Activated T-cell treated with anti-CD3 and anti-CD28 coated beads for 4 hours (primary cell): ENCODE data around the gene DAGLA.

ENCODE experiments used
- DNase-seq: peaks from one replicate; pipeline ENCODE4 v3.0.0-alpha.2; 2020

DAGLA gene

DNA sequence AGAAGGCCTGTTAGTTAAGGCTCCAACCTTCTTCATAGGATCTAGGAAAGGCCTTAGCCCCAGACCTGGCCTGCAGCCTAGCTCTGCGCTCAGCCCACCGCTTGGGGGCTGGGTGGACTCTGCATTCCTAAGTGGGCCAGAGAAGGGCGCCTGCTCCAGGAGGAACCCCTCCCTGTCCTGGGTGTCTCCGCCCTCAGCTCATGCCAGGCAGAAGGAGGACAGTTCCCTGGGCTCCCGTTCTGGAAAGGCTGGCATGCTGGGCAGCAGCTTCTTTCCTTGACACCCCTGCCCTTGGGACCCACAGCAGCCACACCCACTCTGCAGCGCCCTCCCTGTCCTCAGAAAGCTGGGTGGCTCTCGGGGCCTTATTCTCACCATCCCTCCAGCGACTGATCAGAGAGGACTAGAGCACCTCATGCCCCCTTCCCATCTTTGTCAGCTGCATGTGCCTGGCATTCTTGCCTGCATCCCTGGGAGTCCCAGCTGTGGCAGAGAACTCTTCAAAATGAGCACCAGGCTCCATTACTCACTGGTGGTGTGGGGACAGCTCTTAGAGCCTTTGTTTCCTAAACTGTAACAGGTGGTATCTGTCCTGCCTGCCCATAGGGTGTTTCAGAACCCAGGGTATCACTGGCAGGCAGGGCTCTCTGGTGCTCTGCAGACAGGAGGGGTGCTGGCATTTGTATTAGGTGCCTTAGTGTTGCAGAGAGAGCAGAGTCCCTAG is 51.9 kb downstream of the DAGLA start:
- DNase-seq: no peak

DNA sequence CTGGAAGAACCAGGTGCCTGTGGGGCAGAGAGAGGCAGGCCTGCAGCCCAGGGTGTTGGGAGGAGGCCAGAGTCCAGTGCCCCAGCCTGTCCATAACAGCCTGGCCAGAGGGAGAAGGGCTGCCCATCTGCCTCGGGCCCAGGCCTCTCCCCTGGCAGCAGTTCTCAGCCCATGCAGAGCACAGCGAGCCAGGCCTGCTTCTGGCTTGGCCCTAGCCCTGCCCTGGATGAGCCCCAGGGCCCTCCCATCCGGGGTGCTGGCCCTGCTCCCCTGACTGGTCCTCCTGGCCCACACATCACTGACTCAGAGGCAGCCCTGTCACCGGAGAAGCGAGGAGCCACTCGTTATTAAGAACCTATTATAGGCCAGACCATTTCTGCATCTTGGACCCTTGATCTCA is 52.5 kb downstream of the DAGLA start:
- no peak for DNase-seq

DNA sequence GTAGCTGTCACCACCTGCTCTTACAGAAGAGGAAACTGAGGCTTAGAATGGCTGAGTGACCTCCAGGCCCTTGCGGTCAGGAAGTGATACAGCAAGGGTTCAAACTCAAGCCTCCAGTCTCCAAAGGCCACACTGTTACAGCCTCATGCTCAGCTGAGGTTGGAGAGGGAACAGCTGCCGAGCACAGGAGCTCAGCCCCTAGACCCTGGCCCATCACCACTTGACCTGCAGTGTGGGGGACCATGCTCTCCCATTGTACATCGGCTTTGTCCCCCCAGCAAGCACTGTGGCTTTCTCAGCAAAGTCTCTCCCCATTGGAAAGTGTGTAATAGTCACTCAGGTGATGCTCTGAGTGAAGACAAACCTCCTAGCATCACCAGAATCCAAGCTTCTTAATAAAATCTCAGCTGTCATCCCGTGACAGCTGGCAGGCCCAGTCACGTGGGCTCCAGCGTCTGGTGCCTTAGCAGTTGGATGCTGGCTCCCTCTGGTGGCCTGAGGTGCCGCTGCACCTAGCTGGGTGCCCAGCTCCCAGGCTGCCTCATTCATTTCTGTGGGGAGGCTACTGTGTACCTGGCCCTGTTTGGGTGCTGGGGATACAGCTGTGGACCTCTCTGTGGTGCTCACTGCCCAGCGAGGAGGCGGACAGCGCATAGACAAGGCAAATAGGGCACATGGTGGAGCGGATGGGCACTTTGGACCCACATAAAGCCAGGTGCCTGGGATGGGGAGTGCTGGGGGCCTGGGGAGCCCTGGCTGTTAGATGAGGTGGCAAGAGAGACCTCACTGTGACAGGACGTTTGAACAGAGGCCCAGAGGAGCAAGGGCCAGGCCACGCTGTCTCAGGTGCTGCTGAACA is 53.2 kb downstream of the DAGLA start:
- DNase-seq: peak; percentile 79

DNA sequence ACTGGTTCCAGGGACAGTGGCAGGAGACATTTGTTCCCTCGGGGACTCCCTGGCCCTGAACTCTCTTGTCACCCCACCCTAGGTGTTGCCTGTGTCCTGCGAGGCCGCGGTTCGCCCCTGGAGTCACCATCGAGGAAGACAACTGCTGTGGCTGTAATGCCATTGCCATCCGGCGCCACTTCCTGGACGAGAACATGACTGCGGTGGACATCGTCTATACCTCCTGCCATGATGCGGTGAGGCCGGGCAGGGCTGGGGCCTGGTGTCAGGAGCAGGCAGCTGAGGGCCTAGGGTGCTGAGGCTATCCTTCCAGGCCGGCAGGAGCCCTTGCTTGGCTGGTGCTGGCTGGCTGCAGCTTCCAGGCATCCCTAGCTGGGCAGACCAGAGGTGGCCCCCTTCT is 54.6 kb downstream of the DAGLA start:
- no peak for DNase-seq

DNA sequence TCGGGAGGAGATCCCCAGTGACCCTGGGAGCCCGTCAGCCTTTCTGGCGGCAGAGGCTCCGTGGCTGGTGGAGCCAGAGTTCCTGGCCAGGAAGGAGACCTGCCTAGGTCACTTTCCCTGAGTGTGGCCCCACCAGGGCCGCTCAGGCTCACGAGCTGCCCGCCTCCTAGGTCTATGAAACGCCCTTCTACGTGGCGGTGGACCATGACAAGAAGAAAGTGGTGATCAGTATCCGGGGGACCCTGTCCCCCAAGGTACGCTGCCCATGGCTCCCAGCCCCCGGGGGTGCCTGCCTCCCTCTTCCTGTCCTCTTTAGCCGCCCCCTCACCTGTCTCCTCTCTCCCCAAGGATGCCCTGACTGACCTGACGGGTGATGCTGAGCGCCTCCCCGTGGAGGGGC is 55.2 kb downstream of the DAGLA start:
- DNase-seq: no peak

DNA sequence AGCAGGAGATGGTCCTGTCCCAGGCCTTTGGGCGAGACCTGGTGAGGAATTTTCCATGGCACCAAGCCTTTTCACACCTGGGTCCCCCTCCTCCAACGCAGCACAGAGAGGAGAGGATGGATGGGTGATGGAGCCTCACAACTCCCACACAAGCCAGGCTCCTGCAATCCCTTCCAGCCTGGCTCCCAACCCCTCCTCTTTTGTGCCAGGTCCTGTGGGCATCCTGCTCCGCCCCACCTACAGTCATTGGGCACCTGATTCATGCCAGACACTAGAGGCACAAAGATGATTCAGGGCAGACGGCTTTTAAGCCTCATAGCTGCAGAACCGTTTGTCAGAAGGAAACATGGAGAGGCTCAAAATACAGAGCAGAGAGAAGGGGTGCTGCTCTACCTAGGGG is 56.1 kb downstream of the DAGLA start:
- DNase-seq: no peak

DNA sequence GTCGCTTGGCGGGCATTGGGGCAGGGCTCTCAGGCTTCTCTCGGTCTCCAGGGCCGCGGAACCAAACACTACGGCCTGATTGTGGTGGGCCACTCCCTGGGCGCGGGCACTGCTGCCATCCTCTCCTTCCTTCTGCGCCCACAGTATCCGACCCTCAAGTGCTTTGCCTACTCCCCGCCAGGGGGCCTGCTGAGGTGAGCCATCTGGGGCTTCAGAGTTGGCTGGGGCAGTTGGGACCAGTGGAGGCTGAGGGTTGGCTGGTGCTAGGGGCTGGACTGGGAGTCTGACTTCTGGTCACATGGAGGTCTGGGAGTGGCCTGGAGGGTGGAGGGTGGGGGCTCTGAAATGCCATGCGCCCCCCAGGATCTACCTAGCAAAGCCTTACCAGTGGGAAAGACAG is 56.9 kb downstream of the DAGLA start:
- DNase-seq: no peak

DNA sequence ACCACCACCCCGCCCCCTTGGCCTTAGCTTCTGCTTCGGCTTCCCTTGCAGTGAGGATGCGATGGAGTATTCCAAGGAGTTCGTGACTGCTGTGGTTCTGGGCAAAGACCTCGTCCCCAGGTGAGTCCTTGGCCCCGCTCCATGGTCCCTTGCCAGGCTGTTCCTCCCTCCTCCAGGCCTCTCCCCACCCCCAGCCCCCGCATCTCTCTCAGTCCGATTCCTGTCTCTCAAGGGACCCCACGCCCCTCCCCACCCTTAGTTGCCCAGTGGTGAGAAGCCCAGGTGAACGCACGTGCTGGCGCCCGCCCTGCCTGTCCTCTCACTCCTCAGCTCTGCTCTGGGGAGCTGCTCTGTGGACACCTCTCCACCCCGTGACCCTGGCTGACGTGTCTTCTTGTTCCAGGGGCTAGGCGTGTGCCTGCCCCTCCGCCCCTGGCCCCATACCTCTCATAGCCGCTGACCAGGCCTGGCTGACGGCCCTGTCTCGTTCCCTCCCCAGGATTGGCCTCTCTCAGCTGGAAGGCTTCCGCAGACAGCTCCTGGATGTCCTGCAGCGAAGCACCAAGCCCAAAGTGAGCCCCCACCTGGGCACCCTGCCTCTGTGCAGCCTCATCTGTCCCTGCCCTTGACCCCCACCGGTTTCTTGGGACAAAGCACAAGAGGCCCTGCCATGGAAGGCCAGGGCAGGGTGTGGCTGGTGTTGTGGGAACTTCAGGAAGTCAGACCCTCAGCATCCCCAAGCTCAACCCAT is 57.6 kb downstream of the DAGLA start:
- DNase-seq: no peak

DNA sequence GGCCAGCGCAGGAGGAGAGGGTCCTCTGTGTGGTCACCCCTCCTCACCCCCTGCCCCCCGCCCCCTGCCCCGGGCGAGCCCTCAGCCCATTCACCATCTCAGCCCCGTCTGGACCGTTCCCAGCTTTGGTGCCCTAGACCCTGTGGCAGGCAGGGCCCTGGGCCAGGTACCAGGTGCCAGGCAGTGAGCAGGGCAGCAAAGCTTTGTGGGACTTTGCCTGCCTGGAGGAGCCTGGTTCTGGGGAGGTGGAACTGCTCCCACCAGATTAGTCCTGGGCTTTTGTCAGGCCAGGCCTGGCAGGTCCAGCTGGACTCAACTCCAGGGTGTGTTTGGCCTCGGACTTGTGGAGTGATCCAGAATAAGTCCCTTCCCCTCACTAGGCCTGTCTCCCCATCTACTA is 58.6 kb downstream of the DAGLA start:
- no peak for DNase-seq

DNA sequence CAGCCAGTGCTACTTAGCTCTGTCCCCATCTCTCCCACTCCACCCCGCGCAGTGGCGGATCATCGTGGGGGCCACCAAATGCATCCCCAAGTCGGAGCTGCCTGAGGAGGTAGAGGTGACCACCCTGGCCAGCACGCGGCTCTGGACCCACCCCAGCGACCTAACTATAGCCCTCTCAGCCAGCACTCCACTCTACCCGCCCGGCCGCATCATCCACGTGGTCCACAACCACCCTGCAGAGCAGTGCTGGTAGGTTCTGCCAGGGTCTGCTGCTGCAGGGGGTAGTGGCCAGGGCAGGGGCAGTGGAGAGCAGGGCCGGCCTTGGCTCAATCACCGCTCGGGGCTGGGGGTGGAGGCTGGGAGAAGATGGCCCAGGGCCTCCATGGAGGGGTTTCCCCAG is 59.2 kb downstream of the DAGLA start:
- DNase-seq: no peak

DNA sequence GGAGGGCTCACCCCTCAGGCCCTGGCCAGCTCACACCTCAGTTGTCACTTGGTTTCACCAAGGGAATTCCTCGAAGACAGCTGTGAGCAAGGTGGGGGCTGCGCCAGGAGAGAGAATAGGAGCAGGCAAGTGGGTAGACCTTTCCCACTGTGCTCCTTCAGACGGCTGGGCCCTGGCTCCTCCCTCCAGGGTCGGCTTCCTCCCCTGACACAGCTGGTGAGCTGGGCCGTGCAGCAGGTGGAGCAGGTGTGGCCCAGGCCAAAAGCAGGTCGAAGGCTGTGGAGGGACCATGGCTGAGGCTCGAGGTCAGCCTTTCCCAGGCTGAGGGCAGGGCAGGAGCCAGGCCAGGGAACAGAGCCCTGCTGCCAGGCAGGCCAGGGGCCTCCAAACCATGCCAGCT is 59.8 kb downstream of the DAGLA start:
- DNase-seq: no peak

DNA sequence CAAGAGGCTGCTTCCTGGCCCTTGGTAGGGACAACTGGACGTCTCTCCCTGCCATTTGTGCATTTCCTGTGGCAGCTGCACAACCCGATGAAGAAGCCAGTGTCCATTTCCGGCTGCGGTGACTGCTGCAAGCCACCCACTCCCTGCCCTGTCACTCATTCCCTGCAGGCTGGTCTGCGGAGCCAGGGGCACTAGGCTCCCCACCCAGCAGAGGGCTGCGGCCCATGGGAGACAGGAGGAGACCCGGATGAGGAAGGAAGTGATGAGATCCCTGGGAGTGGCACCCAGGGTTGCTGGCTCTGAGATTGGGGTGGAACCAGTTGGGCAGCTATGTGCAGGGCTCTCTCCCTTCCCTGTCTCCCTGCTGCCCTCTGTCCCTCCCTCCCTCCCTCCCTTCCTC is 62.2 kb downstream of the DAGLA start:
- no peak for DNase-seq

DNA sequence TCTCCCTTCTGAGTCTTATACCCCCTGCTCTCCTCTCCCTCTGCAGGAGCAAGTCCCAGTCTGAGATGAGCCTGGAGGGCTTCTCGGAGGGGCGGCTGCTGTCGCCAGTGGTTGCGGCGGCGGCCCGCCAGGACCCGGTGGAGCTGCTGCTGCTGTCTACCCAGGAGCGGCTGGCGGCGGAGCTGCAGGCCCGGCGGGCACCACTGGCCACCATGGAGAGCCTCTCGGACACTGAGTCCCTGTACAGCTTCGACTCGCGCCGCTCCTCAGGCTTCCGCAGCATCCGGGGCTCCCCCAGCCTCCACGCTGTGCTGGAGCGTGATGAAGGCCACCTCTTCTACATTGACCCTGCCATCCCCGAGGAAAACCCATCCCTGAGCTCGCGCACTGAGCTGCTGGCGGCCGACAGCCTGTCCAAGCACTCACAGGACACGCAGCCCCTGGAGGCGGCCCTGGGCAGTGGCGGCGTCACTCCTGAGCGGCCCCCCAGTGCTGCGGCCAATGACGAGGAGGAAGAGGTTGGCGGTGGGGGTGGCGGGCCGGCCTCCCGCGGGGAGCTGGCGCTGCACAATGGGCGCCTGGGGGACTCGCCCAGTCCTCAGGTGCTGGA is 63.4 kb downstream of the DAGLA start:
- DNase-seq: no peak

DNA sequence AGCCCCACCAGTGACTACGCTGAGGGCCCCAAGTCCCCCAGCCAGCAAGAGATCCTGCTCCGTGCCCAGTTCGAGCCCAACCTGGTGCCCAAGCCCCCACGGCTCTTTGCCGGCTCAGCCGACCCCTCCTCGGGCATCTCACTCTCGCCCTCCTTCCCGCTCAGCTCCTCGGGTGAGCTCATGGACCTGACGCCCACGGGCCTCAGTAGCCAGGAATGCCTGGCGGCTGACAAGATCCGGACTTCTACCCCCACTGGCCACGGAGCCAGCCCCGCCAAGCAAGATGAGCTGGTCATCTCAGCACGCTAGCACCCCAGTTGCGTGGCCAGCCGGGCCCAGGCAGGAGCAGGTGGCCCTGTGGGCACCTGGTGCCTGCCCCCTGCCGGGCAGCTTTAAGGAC is 64.0 kb downstream of the DAGLA start:
- no peak for DNase-seq

DNA sequence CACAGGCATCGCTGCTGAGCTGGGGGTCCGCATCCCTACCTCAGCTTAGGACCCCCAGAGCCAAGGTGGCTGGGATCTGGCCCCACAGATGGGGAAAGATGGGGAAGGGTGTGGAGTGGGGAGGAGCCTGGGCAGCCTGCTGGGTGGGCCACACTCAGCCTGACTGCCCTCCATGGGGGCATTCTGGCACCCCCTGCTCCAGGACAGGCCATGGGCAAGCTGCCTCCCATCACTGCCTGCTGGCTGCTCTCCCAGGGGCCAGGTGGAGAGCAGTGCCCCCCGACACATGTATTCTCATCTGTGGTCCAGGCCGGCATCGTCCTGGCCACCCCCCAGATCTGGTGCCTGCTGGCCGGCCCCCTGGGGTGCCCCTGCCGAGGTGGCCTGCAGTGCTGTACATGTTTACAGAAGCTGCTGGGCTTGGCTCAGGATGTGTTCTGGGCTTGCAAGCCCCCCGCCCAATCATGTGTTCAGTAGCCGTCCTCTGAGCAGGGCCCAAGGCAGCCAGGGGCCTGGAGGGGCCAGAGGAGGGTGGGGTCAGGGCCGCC is 64.5 kb downstream of the DAGLA start:
- DNase-seq: no peak

DNA sequence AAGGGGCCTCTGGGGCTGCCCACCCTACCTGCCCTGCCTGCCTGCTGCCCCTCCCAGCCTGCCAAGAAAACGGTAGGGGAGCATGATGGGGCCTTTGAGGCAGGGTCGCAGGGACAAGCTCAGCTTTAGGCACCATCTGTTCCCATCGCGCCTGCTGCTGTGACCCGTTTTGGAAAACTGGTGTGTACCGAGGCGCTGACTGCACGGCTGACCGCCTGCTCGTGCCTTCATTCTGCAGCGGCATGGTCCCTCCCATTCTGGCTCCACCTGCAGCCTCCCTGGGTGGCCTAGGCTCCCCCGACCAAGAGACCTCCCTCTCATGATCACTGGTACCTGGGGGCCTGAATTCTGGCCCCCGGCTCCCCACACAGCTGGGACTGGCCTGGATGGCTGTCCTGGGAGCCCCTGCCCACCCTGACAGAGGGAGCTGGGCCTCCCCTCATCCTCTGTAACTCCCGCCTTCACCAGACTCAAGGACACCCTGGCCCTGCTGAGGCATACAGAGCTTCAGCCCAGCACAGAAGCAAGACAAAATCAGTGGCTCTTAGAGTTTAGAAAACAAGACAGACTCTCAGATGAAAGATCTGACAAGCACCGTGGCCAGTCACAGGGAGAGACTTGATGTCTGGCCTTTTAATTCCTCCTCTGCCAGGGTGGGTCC is 65.7 kb downstream of the DAGLA start:
- no peak for DNase-seq

DNA sequence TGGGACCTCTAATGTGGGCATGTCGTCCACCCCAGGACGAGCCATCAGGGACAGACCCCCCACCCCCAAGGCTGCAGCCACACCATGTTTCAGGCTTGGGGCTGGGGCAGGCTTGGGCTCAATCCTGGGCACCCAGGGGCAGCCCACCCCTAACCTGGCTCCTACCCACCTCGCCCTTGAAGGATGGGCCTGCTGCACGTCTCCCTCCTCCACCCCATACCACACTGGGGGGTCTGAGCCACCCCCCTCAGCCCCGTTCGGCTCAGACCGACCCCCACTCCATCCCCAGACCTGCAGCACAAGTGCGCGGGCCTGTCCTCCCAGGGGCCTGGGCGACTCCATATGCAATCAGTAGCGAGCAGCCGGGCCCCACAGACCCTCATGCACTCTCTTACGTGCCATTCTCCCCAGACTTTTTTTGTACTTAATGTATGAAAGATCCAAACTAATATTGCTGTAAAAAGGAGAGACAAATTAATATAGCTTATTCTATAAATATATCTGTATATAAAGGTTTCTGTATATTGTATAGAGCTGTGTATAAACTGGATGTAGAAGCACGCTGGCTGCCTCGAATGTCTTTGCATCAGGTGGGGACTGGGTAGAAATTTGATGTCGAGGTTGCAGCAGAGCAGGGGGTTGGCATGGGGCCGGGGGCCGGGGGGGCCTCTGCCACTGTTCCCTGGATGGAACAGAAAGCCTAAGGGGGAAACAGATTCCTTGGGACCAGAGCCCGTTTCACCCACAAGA is 66.4 kb downstream of the DAGLA start:
- DNase-seq: no peak

DNA sequence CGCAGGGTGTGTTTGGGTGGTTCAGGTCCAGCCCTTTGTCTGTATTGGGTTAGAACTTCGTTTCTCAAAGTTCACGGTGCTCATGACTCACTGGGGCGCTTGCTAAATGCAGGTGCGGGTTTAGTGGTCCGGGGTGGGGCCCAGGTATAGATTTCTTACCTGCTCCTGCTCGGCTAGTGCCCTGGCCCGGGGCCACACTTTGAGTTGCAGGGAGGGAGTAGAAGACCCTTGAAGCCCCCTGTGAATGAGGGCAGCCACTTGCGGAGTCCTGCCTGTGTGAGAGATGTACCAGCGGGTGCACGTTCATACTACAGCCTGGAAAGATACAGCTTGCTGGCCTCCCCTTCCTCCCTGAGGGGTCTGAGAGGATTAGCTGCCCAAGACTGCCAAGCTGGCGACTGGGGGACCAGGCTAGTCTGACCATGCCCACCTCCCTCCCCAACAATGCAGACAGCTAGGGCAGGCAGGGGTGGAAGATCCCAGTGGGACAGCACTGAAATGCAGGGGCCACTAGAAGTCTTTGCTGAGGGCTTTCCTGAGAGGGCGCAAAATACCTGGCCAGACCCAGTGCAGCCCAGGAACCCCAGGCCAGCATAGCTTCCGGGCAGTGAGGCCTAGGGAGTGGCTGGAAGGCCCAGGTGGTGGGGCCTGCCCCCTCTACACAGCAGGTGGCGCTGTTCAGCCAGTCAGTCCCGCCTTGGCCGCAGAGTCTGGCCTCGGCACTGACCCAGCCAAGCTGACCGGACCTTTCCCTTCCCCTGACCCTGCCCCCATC is 67.2 kb downstream of the DAGLA start:
- no peak for DNase-seq

DNA sequence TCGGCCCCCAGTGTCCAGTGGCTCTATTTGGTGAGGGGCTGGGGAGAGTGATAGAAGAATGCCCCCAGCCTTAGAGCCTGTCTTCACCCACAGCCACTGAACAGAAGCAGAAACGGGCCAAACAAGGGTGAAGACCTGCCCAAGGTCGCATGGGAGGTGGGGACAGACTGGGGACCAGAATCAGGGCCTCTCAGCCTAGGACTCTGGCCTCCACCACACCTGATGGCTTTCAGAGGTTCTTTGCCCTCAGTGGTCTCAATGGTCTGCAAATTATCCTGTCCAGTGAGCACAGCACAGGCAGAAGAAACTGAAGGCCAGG is 67.7 kb downstream of the DAGLA start:
- no peak for DNase-seq

DNA sequence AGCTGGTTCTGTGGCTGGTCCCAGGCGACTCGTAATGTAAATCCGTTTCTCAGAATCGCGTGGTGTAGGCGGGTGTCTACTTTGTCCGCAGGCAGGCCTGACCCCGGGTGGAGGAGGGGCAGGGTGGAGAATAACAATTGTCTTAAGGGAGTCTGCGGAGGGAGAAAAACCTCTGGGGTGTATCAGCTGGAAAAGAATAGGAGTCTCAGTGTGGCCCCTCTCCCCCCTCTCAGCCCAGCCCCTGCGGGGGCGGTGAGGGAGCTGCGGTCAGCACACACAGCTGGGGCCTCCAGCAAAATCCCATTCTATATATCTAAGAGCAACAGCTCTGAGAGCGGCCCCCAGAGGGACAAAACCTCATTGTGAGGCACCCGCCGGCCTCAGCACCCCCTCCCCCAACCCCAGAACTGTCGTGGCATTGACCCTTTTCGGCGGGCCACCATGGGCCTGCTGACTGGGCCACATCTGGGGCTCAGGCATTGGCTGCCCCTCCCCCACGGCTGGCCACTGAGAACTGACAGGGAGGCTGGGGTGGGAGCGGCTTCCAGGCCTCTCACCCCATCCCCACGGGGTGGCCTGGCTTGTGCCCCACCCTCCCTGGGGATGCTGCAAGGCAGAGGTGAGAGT is 69.5 kb downstream of the DAGLA start:
- DNase-seq: no peak
